ENCODE measurements around the gene PHF19.

Gene PHF19

DNA sequence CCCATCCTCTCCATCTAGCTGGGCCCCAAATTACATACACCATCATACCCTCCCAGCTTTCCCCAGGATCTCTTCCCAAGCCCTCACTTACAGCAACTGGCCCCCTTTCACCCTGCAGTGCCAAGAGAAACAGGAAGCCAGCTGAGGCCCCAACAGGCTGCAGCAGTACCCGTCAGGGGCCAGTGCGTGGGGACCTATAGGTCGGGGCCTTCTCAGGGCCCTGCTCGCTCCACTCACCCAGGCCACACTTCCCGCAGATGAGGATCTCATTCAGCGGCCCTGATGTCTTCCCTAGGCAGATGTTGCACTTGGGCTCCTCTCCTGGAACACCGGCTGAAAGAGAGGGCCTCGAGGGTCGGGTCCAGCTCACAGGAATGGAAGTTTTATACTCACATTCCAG lies 6.8 kb downstream of the PHF19 start:
- H3K4me3 ChIP-seq (ENCODE audit: low read length) = peak overlapping the region; percentile 71; the same call in 1 of the 2 replicates
- H3K27ac ChIP-seq (ENCODE audit: low read depth, low read length) = peak overlapping the region; percentile 69
- H3K4me2 ChIP-seq (ENCODE audit: low read length) = peak overlapping the region; percentile 77
- H4K20me1 ChIP-seq (ENCODE audit: control insufficient read depth, insufficient read depth, low read depth, low read length) = no peaks in the 10 kb centered on the region
- no peaks in the 10 kb centered on the region for H3K9me3 ChIP-seq (ENCODE audit: control insufficient read depth, insufficient read depth, low read length)
- H3K27me3 ChIP-seq (ENCODE audit: control insufficient read depth, low read length) = no peaks in the 10 kb centered on the region
- H3K4me1 ChIP-seq (ENCODE audit: control insufficient read depth, low read length) = peaks cover 53% of the 10 kb centered on the region
- H3K9me2 ChIP-seq (replicated peaks; ENCODE audit: control insufficient read depth, low read length) = no peaks in the 10 kb centered on the region
- H3K79me2 ChIP-seq (ENCODE audit: control insufficient read depth, low read length) = peaks cover 28% of the 10 kb centered on the region
- H3K36me3 ChIP-seq (ENCODE audit: control insufficient read depth, low read length) = peaks cover 91% of the 10 kb centered on the region
- peaks cover 31% of the 10 kb centered on the region for H3F3A ChIP-seq (ENCODE audit: control insufficient read depth, insufficient read depth)
- TF ChIP-seq EZH2phosphoT487 (IDR thresholded peaks at IDR 0.05; ENCODE audit: borderline replicate concordance, low read length) = no peak
- TF ChIP-seq, protein P1, sequence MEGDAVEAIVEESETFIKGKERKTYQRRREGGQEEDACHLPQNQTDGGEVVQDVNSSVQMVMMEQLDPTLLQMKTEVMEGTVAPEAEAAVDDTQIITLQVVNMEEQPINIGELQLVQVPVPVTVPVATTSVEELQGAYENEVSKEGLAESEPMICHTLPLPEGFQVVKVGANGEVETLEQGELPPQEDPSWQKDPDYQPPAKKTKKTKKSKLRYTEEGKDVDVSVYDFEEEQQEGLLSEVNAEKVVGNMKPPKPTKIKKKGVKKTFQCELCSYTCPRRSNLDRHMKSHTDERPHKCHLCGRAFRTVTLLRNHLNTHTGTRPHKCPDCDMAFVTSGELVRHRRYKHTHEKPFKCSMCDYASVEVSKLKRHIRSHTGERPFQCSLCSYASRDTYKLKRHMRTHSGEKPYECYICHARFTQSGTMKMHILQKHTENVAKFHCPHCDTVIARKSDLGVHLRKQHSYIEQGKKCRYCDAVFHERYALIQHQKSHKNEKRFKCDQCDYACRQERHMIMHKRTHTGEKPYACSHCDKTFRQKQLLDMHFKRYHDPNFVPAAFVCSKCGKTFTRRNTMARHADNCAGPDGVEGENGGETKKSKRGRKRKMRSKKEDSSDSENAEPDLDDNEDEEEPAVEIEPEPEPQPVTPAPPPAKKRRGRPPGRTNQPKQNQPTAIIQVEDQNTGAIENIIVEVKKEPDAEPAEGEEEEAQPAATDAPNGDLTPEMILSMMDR (IDR thresholded peaks at IDR 0.05; ENCODE audit: low read depth, low read length, poor library complexity, severe bottlenecking) = no peak

DNA sequence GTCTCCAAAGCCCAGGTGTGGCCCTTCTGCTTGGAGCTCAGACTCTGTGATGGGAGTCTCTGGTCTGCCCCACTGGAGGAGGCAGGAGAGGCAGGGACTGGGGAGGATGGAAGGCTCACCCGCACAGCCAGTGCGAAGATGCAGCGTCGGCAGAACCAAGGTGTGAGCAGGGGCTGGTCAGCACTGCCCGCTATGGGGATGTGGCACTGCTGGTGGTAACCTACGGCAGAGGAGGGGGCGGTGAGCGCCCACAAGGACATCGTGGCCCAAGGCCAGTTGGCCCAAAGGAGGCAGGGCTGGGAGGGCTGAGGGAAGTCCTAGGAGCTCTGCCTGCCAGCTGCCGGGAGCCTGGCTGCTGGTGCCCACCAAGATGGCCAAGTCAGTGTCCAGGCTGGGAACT lies 7.3 kb downstream of the PHF19 start:
- Histone ChIP-seq H3K4me2 (ENCODE audit: low read length) (peak overlapping the region; percentile 77), H3K4me3 (ENCODE audit: low read length) (peak overlapping the region; percentile 71)

DNA sequence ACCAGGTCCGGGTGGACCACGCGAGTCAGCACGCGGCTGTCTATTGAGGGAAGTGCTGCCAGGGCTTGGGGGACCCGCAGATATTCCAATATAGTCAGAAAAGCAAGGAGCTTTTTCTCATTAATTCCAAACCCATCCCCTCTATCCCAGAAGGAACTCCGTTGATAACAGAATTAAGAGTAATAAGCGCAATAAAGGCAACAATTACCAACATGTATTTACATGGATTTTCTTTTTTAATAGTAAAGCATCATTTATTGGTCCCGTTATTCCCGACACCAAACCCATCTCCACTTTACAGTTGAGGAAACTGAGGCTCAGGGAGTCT lies 7.7 kb downstream of the PHF19 start:
- H3K4me1 ChIP-seq (ENCODE audit: control insufficient read depth, low read length) = peaks cover 44% of the 10 kb centered on the region
- H3K9me3 ChIP-seq (ENCODE audit: control insufficient read depth, insufficient read depth, low read length) = no peaks in the 10 kb centered on the region
- H3K4me2 ChIP-seq (ENCODE audit: low read length) = peak overlapping the region; percentile 77
- TF ChIP-seq EZH2phosphoT487 (IDR thresholded peaks at IDR 0.05; ENCODE audit: borderline replicate concordance, low read length) = no peak
- TF ChIP-seq, protein P1 (IDR thresholded peaks at IDR 0.05; ENCODE audit: low read depth, low read length, poor library complexity, severe bottlenecking) = no peak
- peak overlapping the region; percentile 71 for H3K4me3 ChIP-seq (ENCODE audit: low read length)
- H3F3A ChIP-seq (ENCODE audit: control insufficient read depth, insufficient read depth) = peaks cover 23% of the 10 kb centered on the region
- H3K27me3 ChIP-seq (ENCODE audit: control insufficient read depth, low read length) = no peaks in the 10 kb centered on the region
- no peaks in the 10 kb centered on the region for H3K9me2 ChIP-seq (replicated peaks; ENCODE audit: control insufficient read depth, low read length)
- no peaks in the 10 kb centered on the region for H4K20me1 ChIP-seq (ENCODE audit: control insufficient read depth, insufficient read depth, low read depth, low read length)
- H3K27ac ChIP-seq (ENCODE audit: low read depth, low read length) = peak overlapping the region; percentile 69
- peaks cover 20% of the 10 kb centered on the region for H3K79me2 ChIP-seq (ENCODE audit: control insufficient read depth, low read length)
- H3K36me3 ChIP-seq (ENCODE audit: control insufficient read depth, low read length) = peaks cover 87% of the 10 kb centered on the region

More for the DNA sequence above, 7.3 kb downstream of the PHF19 start:
- Histone ChIP-seq H3F3A (ENCODE audit: control insufficient read depth, insufficient read depth) (peaks cover 26% of the 10 kb centered on the region), H3K4me1 (ENCODE audit: control insufficient read depth, low read length) (peaks cover 48% of the 10 kb centered on the region), H3K9me3 (ENCODE audit: control insufficient read depth, insufficient read depth, low read length) (no peaks in the 10 kb centered on the region), H3K27ac (ENCODE audit: low read depth, low read length) (peak overlapping the region; percentile 69), H3K27me3 (ENCODE audit: control insufficient read depth, low read length) (no peaks in the 10 kb centered on the region), H4K20me1 (ENCODE audit: control insufficient read depth, insufficient read depth, low read depth, low read length) (no peaks in the 10 kb centered on the region), H3K36me3 (ENCODE audit: control insufficient read depth, low read length) (peaks cover 90% of the 10 kb centered on the region), H3K9me2 (replicated peaks; ENCODE audit: control insufficient read depth, low read length) (no peaks in the 10 kb centered on the region), H3K79me2 (ENCODE audit: control insufficient read depth, low read length) (peaks cover 24% of the 10 kb centered on the region)
- TF ChIP-seq, protein P1 (IDR thresholded peaks at IDR 0.05; ENCODE audit: low read depth, low read length, poor library complexity, severe bottlenecking) = no peak
- no peak for TF ChIP-seq EZH2phosphoT487 (IDR thresholded peaks at IDR 0.05; ENCODE audit: borderline replicate concordance, low read length)

Measured in DOHH2 (cell line).